ENCODE measurements around the gene RCL1. TPM values are rescaled to one million over a fixed set of nuclear protein-coding genes. Genes with fewer than 3 reads are reported as not detected.
A peak's percentile ranks its signal among the peaks of the same experiment; 100 is the strongest.

The RCL1 gene
- total RNA-seq, 1 experiment from 2014 or later = 8.4 TPM

GRCh38 chr9:4811824-4812223, 19.1 kb downstream of the RCL1 start:
- DNase-seq (ENCODE audit: low read depth) = no peak

- no peak for DNase-seq (ENCODE audit: low read depth)
Observed at GRCh38 chr9:4812858-4813257, 20.1 kb downstream of the RCL1 start.

GRCh38 chr9:4814913-4815312, 22.2 kb downstream of the RCL1 start:
- no peak for DNase-seq (ENCODE audit: low read depth)

GRCh38 chr9:4815381-4815956, 22.7 kb downstream of the RCL1 start:
- DNase-seq (ENCODE audit: low read depth) = no peak

GRCh38 chr9:4820168-4820567, 27.4 kb downstream of the RCL1 start:
- DNase-seq (ENCODE audit: low read depth) = no peak

- no peak for DNase-seq (ENCODE audit: low read depth)
Observed at GRCh38 chr9:4821133-4821532, 28.4 kb downstream of the RCL1 start.

- DNase-seq (ENCODE audit: low read depth) = no peak
Observed at GRCh38 chr9:4822057-4822456, 29.3 kb downstream of the RCL1 start.

GRCh38 chr9:4826417-4827166, 33.8 kb downstream of the RCL1 start:
- no peak for DNase-seq (ENCODE audit: low read depth)

- DNase-seq (ENCODE audit: low read depth) = no peak
Observed at GRCh38 chr9:4827224-4827623, 34.5 kb downstream of the RCL1 start.

GRCh38 chr9:4828761-4829160, 36.0 kb downstream of the RCL1 start:
- peak; percentile 51 for DNase-seq (ENCODE audit: low read depth)

GRCh38 chr9:4829969-4830368, 37.2 kb downstream of the RCL1 start:
- DNase-seq (ENCODE audit: low read depth) = no peak

GRCh38 chr9:4830699-4831098, 38.0 kb downstream of the RCL1 start:
- no peak for DNase-seq (ENCODE audit: low read depth)

- no peak for DNase-seq (ENCODE audit: low read depth)
Observed at GRCh38 chr9:4831119-4831518, 38.4 kb downstream of the RCL1 start.

- DNase-seq (ENCODE audit: low read depth) = no peak
Observed at GRCh38 chr9:4831944-4832343, 39.2 kb downstream of the RCL1 start.

- peak; percentile 95 for DNase-seq (ENCODE audit: low read depth)
Observed at GRCh38 chr9:4832786-4833579, 40.2 kb downstream of the RCL1 start.

GRCh38 chr9:4833781-4834560, 41.2 kb downstream of the RCL1 start:
- DNase-seq (ENCODE audit: low read depth) = peak; percentile 45

- DNase-seq (ENCODE audit: low read depth) = no peak
Observed at GRCh38 chr9:4836676-4837075, 43.9 kb downstream of the RCL1 start.

- DNase-seq (ENCODE audit: low read depth) = peak; percentile 95
Observed at GRCh38 chr9:4837261-4838188, 44.8 kb downstream of the RCL1 start.

- no peak for DNase-seq (ENCODE audit: low read depth)
Observed at GRCh38 chr9:4838189-4838546, 45.4 kb downstream of the RCL1 start.

- DNase-seq (ENCODE audit: low read depth) = no peak
Observed at GRCh38 chr9:4839470-4839912, 46.7 kb downstream of the RCL1 start.

GRCh38 chr9:4840018-4840417, 47.3 kb downstream of the RCL1 start:
- no peak for DNase-seq (ENCODE audit: low read depth)

Data from RPMI7951 (cell line).